ENCODE data around the gene THSD4. TPM values are rescaled to one million over a fixed set of nuclear protein-coding genes. Genes with fewer than 3 reads are reported as not detected.
A peak's percentile ranks its signal among the peaks of the same experiment; 100 is the strongest.

The THSD4 gene
- total and polyA plus RNA-seq, 2 of the 4 experiments (the other 2 are of a cell fraction): 25.5 to 31.1 TPM

GRCh38 chr15:71116366-71116765 is 1.1 kb downstream of the THSD4 start:
- H3K56ac ChIP-seq (ENCODE audit: extremely low read depth, insufficient read depth, low read length): peak overlapping the region; percentile 67
- peak overlapping the region; percentile 70 for H2BK20ac ChIP-seq (ENCODE audit: low read depth, low read length)
- H2BK5ac ChIP-seq (ENCODE audit: low read depth, low read length, poor library complexity, severe bottlenecking): peak overlapping the region; percentile 91
- H4K91ac ChIP-seq (ENCODE audit: insufficient read depth, low read depth, low read length): peak overlapping the region; percentile 86
- peaks cover 10% of the 10 kb centered on the region for H3K9me1 ChIP-seq (ENCODE audit: insufficient read depth, low read length)
- H3K4ac ChIP-seq (ENCODE audit: low read depth, low read length): peak overlapping the region; percentile 82
- DNase-seq (peak; percentile 38), ATAC-seq (ENCODE audit: low read depth) (no peak; the same call in 1 of the 2 replicates)
- H3K18ac ChIP-seq (ENCODE audit: low read depth, low read length): peak overlapping the region; percentile 86
- H3K4me2 ChIP-seq (ENCODE audit: low read depth, low read length): peak overlapping the region; percentile 82
- ChIA-PET POLR2A (ENCODE audit: unreplicated experiment) (interaction anchor here (0.7 to 1.0 kb wide), 2 partner anchors 21 to 186 kb away, joined by 3 read pairs; no protein-coding TSS in a partner anchor), CTCF (no interaction called here)
- peak overlapping the region; percentile 77 for H3K9ac ChIP-seq (ENCODE audit: low read depth, low read length)
- peak overlapping the region; percentile 72 to 89 for H4K8ac ChIP-seq (ENCODE audit: low read depth in 2 of 2, low read length in 2 of 2)
- peak overlapping the region; percentile 74 for H2BK120ac ChIP-seq (ENCODE audit: low read depth, low read length)
- peak overlapping the region; percentile 66 for H4K5ac ChIP-seq (ENCODE audit: low read depth, low read length)
- H2AFZ ChIP-seq (replicated peaks; ENCODE audit: low read length, poor library complexity): peak overlapping the region; percentile 88
- peak overlapping the region; percentile 96 for H3K4me3 ChIP-seq (ENCODE audit: insufficient read depth, low read depth, low read length)
- no peak for TF ChIP-seq SMC3 (IDR thresholded peaks at IDR 0.05; ENCODE audit: low read depth, low read length)
- peak; percentile 13; the same call in 1 of the 2 replicates for TF ChIP-seq POLR2A (IDR thresholded peaks at IDR 0.05; ENCODE audit: low read depth, low read length)
- BruUV-seq (replicated peaks): TSS peak; percentile 64
- H3K4me1 ChIP-seq (ENCODE audit: control insufficient read depth, insufficient read depth, low read length): peaks cover 15% of the 10 kb centered on the region
- no CpG with 5 or more reads among the region's 13 CpGs for WGBS, 2 experiments (ENCODE audit: extremely low coverage in 2 of 2, insufficient read length in 1 of 2)
- intact Hi-C loops (cut with micrococcal nuclease): loop anchor here (5.0 kb wide), 2 partner anchors 101 to 216 kb away; no protein-coding TSS in a partner anchor
- H2BK15ac ChIP-seq (ENCODE audit: low read depth, low read length): peak overlapping the region; percentile 80; the same call in 2 of the 3 replicates
- H2AK9ac ChIP-seq (replicated peaks; ENCODE audit: low read depth, low read length, poor library complexity): peak overlapping the region; percentile 94
- no peaks in the 10 kb centered on the region for H3K27me3 ChIP-seq (ENCODE audit: control insufficient read depth, insufficient read depth, low read length)
- dilution Hi-C loops (cut with HindIII; ENCODE audit: low sequenced_read_pairs, unreplicated experiment): no loop called here
- H3K36me3 ChIP-seq (ENCODE audit: control insufficient read depth, insufficient read depth, low read length): peaks cover 6% of the 10 kb centered on the region; the same call in 1 of the 2 replicates
- peak overlapping the region; percentile 92 for H3K27ac ChIP-seq (ENCODE audit: insufficient read depth, low read length)
- peak overlapping the region; percentile 81 for H2AK5ac ChIP-seq (ENCODE audit: low read depth, low read length)
- H4K20me1 ChIP-seq (ENCODE audit: insufficient read depth, low read length): no peaks in the 10 kb centered on the region; the same call in 1 of the 2 replicates
- in situ Hi-C loops (cut with MboI; ENCODE audit: low sequenced_read_pairs): no loop called here
- peak overlapping the region; percentile 93 for H3K14ac ChIP-seq (replicated peaks; ENCODE audit: low read depth, low read length)
- H3K79me1 ChIP-seq (ENCODE audit: low read depth in 1 of 2, low read length in 2 of 2): peaks cover 31 to 61% of the 10 kb centered on the region in 2 experiments
- H3K9me3 ChIP-seq (ENCODE audit: control insufficient read depth, insufficient read depth, low read length): no peaks in the 10 kb centered on the region
- peak overlapping the region; percentile 92 for H3K23ac ChIP-seq (ENCODE audit: low read depth, low read length)

Data from IMR-90 (cell line).